HG02970 (cell line): Measurements from ENCODE around the gene RAB5IF.
"Not testable (repeated sequence)": the region's sequence is repeated elsewhere in the genome, so short reads cannot be mapped to it uniquely, and the experiment has no call there.

ENCODE experiments used
- ATAC-seq: cut with Tn5 transposase; IDR thresholded peaks from one replicate; pipeline ENCODE4 v1.9.1; 2021; ENCODE audit warnings: mild to moderate bottlenecking, moderate library complexity, moderate number of reproducible peaks; ENCODE audit not compliant: unreplicated experiment, low FRiP score

The RAB5IF gene

GRCh38 chr20:36624944-36625324 is 19.4 kb downstream of the RAB5IF start:
- ATAC-seq = no peak

GRCh38 chr20:36628076-36628475 is 22.5 kb downstream of the RAB5IF start:
- no peak for ATAC-seq

GRCh38 chr20:36629719-36630681 is 24.4 kb downstream of the RAB5IF start:
- ATAC-seq = no peak

- ATAC-seq = no peak
Measured at GRCh38 chr20:36631646-36632045, 26.1 kb downstream of the RAB5IF start.

- ATAC-seq = no peak
Measured at GRCh38 chr20:36632147-36632486, 26.5 kb downstream of the RAB5IF start.

- ATAC-seq = no peak
Measured at GRCh38 chr20:36632487-36633284, 27.1 kb downstream of the RAB5IF start.

GRCh38 chr20:36633285-36633772 is 27.8 kb downstream of the RAB5IF start:
- no peak for ATAC-seq

GRCh38 chr20:36634342-36634741 is 28.8 kb downstream of the RAB5IF start:
- ATAC-seq = no peak

- ATAC-seq = not testable (repeated sequence)
Measured at GRCh38 chr20:36638876-36639400, 33.4 kb downstream of the RAB5IF start.

GRCh38 chr20:36641506-36641843 is 35.9 kb downstream of the RAB5IF start:
- ATAC-seq = no peak

- no peak for ATAC-seq
Measured at GRCh38 chr20:36642136-36642535, 36.6 kb downstream of the RAB5IF start.

- ATAC-seq = no peak
Measured at GRCh38 chr20:36644032-36644705, 38.6 kb downstream of the RAB5IF start.

- no peak for ATAC-seq
Measured at GRCh38 chr20:36644706-36645095, 39.1 kb downstream of the RAB5IF start.

GRCh38 chr20:36645353-36645752 is 39.8 kb downstream of the RAB5IF start:
- no peak for ATAC-seq

- no peak for ATAC-seq
Measured at GRCh38 chr20:36645998-36646397, 40.4 kb downstream of the RAB5IF start, which contains the start of gene SLA2. Gene SLA2, minus strand, starts transcription at chr20:36646196. Its CDS starts 4,861 bp downstream, at chr20:36641335.

- no peak for ATAC-seq
Measured at GRCh38 chr20:36646678-36647077, 41.1 kb downstream of the RAB5IF start.

- ATAC-seq = no peak
Measured at GRCh38 chr20:36647196-36648121, 41.9 kb downstream of the RAB5IF start.

- ATAC-seq = no peak
Measured at GRCh38 chr20:36653456-36653855, 47.9 kb downstream of the RAB5IF start.

GRCh38 chr20:36654506-36654905 is 48.9 kb downstream of the RAB5IF start:
- no peak for ATAC-seq
